GM21526 (cell line): ENCODE measurements around the gene ITGA3.

Experiments used
- ATAC-seq: cut with Tn5 transposase; IDR thresholded peaks from one replicate; pipeline ENCODE4 v1.9.1; 2021; ENCODE audit warnings: moderate library complexity; ENCODE audit not compliant: unreplicated experiment, low FRiP score

The ITGA3 gene

DNA sequence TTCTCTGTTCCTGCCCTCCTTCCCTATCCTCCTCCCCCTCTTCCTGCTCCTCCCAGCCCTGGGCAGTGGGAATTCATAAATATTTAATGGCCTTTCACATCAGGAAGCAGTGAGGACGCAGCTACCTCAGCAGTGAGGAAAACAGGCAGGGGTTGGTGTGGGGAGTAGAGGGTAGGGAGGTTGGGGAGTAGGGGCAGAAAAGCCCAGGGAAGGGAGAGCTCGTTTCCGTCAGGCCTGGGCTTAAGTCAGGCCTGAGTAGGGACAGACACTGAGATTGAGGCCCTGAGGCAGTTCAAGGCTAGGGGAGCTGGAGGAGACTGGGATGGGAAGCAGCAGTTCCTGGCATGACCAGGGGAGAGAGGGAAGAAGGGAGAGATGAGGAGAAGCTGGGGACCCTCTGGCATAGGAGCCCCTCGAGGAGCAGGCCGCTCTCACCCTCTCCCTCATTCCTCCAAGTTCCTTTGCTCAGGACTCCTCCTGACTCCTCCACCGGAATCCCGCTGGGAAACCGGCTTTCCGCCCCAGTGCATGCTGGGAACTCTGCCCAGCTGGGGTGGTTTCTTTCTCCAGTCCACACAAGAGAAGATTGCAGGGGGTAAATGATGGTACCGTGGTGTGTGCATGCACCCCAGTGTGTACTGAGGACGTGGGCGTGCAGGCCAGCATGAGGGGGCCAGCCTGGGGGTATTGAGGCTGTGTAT is 67.9 kb downstream of the ITGA3 start:
- ATAC-seq = no peak

DNA sequence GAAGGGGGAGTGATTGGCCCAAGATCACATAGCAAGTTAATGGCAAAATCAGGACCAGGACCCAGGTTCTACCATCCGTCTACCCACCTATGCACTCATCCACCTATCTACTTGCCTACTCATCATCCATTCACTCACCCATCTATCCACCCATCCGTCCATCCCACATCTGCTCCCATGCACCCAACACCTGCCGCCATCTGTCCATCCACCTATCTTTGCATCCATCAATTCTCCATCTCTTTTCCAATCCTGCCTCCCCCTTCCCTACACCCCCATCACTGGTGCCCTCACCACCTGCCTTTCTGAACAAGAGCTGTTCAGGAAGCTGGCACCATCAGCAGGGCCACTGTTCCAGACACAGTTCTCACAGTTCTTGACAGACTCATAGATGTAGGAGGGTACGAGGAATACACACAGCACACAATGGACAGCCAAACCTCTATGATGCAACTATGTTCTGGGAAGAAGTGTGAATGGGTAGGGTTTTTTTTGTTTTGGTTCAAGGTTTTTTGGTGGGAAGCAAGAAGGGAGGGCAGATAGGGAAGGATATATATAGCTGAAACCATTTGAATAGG is 69.6 kb downstream of the ITGA3 start:
- ATAC-seq = no peak

DNA sequence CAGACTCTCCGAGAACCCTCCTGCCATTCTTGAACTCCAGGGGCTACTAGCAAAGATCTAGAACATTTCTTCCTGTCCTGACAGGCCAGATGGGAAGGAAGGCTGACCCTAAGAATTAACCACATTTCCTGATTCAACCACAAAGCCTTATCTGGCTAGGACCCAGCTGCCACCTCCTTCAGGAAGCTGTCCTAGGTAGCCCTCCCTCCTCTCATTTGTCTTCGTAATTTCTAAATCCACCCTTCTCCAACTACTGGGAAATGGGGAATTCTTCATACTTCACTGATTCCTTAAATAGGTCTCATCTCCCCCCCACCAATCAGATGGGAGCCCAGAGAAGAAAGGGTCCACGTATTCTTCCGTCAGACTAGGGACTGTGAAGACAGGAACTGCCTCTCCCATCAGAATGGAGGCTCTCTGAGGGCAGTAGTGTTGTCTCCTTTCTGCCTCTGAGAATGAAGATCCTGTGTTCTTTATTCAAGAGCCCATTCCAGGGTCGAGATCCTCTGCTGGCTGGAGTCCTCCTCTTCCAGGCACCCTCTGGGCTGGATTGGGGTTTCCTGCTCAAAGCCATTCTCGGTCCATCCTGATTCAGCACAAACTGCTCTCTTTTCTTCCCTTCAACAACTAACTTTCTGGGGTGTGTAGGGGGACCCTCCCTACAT is 71.9 kb downstream of the ITGA3 start:
- ATAC-seq = no peak

DNA sequence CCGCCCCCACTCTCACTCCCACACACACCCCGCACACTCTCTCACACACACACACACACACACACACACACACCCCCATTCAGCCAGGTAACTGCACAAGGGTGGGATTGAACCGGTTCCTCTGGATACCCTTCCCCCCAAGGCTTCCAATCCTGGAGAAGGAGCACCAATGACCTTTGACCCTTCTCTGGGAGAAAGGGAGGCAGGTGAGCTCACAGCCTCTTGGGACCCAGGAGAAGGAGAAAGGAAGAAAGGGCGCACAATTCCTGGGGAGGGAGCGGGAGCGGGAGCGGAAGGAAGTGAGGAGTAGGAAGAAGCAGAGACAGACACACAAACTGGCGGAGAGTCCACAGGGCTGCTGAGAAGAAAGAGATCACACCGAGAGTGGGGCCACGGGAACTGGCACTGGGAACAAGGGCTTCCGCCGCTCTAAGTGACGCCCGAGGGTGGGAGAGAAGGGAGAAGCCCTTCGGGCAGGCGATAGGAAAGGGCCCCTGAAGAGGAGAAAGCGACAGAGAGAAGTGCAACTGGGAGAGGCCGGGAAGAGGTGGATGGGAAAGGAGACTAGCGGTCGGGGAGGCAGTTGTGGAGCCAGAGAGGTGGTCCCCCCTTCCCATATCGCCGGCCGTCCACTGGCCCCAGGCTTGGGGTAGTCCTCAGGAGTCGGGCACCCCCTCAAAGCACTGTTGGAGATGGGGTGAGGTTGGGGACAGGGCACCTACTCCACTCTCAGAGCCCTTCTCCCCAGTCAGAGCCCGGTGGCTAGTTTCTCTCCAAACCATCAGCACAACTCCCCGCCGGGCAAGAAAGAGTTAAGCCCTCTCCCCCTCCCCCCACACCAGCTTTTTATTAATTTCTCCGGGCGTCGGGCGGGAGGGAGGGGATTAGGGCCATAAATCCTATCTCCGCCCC is 72.8 kb downstream of the ITGA3 start:
- ATAC-seq = no peak

DNA sequence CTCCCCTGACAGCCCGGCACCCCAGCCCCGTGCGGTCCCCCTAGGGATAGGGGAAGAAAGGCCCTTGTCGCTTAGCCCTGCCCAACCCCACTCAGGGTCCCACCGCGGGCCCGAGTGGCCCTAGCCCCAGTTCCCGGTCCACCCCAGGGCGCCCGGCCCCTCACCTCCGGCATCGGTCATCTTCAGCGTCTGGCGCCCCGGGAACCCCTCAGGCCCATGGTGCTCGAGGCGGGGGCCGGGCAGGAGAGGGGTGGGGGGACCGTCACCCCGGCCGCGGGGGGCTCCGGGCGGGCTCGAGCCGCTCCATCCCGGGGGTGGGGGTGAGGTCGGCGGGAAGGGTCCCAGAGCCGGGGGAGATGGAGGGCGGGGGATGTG is 73.4 kb downstream of the ITGA3 start:
- ATAC-seq = no peak

DNA sequence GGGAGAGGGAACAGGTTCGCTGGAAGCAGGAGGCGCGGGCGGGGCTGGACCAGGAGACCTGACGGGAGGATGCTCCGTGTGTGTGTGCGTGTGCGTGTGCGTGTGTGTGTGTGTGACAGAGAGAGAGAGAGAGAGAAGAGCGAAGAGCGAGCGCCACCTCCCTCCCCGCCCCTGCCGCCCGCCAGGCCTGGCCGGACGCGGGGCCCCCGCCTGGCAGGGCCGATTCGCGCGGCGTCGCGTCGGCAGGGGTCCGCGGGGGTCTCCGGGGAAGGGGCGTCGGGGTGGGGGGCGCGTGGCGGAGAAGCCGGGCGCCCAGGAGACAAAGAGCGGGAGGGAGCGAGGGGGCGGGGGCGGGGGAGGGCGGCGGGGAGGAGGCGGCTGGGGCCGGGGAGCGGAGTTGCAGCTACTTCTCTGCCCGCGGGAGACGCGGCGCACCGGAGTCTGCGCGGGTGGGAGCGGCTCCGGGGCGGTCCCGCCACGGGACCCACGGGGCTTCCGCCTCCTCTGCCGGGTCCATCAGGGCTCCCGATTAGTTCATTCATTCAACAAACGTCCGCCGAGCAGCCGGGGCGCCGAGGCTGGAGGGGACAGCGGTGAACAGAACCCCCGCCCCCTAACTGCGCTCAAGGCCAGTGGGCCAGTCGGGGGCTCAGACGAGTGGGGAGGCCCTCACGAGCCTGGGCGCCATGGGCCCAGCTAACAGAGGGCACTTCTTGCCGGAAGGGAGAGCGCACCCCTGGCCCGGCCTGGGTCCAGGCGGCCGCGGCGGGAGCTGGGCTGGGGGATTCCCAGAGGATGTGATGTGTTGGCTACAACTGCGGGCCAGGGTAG is 74.0 kb downstream of the ITGA3 start, which contains the start of gene SAMD14:
TSS of gene SAMD14 (minus strand) at position 433 of the 831 bp plus-strand sequence. CDS start 5,201 bp downstream, outside the sequence.
- ATAC-seq = no peak

DNA sequence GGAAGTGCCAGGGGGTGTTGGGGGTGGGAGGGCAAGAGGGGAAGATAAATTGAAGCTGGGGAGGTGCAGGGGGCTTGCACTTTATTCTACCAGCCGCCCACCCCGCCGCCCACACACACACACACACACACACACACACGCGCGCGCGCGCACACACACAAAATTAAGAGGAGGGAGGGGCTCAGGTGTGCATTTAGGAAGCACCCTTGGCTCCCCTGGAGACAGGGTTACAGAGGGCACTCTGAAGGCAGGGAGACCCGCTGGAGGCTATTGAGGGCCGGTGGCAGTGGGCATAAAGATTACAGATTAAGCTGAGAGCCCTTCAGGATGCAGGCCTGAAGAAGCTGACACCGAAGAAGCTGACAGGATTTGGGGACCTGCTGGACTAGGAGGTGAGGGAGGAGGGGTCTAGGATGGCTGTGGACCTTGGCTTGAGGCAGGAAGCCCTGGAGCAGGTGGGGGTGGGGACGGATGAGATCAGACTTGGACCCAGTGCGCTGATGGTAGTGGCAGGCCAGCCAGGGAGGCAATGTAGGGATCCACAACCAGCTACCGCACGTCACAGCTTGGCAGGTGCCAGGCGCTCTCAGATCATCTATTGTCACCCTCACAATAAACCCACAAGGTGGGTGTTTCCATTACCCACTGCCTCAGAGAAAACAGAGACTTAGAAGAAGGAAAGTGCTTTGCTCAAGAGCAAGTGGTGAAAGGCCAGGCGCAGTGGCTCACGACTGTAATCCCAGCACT is 74.8 kb downstream of the ITGA3 start:
- ATAC-seq = no peak

DNA sequence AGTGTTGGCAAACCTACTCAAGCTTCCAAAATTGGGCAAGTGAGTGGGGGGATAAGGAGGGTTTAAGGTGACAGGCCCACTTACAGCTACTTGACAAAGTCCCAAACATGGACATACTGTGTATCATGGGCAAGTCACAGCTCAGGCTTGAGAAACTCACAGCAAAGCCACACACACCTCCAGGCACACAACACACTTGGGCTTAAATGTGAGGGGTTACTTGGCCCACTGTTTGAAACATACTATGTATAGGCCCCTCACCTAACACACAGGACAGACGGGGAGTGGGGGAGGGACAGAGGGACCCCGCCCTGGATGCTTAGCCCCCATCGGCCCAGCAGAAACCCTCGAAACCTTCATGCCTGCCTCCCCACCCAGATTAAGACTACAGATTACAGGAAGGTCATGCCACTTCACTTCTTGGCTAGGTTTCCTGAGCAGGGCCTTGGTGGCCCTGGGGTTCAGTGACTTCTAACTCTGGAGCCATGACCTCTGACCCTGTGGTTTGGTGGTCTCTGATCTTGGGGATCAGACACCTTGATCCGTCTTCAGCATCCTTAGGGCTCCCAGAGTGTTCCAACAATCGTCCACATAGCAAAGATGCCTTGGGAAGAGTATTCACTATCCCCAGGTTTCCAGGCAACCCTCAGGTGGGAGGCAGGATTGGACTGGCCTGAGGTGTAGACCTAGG is 76.3 kb downstream of the ITGA3 start:
- no peak for ATAC-seq

DNA sequence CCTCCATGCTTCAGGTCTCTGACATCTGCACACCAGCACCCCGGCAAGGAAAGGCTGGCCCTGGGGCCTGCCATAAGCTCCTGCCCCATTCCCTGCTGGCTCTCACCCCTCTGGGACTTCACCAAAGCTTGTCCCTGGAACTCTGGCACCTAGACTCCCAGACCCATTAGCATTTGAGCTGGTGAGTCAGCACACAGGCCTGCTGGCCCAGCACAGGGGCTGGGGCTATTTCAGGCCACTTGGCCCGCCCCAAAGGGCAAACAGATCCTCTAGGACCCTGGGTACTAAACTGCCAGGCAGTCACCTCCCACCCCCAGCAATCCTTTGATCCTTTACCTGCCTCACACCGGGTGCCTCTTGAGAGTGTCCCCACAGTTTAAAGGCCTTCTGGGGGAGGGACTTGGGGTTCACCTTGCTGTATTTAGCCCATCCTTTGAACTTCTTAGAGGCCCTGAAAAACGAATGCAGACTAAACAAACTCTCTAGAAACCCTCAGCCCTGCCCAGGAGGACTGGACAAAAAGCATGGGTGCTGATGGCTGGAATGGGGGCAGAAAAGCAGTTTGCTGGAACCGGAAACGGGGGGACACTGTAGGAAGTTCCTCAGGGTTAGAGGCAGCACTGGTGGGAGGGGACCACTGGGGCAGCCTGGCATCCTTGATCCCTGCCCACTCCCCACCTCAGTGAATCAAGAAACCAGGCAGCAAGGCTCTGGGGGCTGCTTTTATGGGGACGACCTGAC is 77.3 kb downstream of the ITGA3 start:
- ATAC-seq = no peak

DNA sequence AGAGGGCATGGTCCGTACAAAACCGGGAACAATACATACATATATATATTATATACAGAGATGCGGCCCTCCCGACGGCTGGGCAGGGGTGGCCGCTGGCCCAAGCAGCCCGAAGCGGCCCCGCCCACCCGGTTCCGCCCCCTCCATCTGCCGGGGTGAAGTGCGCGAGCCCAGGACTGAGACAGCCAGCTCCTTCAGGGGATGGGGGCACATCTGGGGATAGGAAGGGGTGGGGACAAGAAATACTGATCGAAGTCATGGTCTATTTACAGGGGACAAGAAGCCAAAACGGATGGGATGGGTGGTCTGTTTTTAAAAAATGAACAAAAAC is 77.8 kb downstream of the ITGA3 start:
- ATAC-seq = no peak

DNA sequence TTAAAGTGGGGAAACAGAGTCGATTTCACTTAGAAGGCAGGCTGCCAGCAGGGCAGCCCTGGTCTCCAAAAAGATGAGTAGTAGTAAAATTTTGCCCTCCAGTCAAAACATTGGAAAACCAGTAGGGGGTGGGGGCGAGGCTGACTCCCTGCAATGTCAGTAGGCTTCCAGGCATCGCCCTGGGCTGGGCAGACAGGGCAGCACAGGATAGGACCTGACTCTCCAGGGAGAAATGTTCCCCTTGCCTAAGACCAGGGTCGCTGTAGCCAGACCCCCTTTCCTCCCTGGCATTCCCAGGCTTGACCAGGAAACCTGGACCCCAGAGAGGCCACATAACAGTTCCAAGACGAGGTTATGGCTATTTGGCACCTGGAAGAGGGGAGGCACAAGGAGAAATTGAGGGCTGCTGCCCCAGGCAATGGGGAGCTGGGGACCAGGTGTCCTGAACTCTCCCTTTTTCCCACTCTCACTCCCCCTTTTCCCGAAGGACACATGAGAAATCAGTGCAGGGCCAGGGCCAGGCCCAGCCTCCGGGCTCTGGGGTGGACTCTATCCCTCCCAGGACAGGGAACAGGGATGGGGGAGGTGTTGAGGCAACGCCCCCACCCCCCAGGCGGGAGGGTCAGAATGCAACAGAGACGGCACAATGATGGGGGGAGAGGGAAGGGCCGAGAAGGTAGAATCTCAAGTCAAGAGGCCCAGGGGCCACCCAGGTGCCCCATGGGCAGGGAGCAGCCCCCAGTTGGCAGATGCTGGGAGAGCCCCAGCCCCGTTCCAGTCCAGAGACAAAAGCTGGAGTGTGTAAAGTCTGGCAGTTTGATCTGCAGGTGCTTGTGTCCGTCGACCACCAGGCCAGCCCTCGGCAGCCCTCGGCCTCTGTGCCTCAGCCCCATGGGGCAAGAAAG is 78.5 kb downstream of the ITGA3 start:
- no peak for ATAC-seq

DNA sequence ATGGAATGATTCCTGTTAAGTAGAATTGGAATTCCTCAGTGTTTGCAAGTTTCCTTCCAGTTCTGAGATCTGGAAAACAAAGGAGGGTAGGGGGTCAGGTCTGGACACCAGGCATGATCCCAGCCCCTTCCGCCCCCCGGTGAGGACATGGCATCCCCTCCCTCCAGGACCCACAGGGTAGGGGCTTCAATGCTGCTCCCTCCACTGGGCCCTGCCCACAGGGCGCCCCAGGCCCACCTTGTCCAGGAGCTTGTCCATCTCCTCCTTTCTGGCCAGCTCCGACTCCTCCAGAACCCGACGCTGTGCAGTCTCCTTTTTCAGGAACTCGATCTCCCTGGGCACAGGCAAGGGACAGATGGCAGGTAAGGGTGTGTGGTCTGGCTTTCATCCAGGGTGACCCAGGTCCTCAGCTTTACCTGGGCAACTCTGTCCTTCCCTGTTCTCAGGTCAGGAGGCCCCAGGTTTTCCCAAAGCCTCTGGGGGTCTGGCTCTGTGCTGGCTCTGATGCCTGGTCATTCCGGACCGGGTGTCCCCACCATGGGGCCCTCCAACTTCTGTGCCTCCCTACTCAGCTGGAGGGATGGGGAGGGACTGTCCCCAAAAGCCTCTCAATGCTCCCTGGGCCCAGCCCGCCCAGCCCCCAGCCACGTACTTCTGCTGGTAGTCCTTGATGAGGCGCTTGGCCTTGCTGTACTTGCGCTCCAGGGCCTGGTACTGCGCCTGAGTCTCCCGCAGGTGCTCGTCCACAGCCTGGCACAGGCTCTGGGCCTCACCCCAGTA is 79.6 kb downstream of the ITGA3 start:
- ATAC-seq = no peak

DNA sequence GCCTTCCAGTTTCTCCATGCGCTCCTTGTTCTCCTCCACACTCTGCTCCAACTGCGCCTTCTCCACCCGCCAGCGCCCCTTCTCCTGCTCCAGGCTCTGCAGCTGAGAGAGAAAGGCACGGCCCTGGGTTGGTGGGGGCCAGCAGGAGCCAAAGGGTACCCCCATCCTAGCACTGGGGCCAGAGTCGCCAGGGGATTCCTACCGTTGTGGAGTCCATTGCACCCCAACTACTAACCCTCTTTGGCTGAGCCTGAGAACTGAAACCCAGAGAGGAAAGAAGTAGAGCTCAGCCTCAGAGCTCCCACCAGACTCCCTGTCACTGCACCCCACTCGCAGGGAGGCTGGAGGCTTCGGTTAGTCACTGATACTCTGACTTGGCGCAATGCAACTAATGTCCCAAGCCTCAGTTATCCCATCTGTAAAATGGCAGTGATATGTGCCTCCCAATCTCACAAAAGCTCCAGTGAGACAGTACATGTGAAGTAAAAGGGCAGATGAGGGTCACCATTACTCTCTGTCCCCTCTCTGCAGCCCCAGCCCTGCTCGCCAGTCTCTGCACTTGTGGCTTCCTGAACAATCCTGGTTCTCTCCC is 80.3 kb downstream of the ITGA3 start:
- no peak for ATAC-seq

DNA sequence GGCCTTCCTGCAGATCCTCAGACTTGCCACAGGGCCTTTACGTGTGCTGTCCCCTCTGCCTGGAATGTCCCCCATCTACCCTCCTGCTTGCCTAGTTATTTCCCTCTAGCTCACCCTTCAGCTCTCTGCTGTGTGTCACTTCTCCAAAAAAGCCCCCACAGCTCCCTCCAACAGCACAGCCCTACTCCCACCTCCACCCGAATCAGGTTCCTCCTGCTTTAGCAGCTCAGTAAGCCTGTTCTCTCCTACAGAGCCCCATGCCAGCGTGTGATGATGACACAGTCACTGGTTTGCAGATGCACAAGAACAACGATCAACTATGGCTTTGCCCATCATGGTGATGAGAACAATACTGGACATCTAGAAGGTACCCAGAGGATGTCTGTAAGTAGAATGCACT is 81.1 kb downstream of the ITGA3 start:
- ATAC-seq = no peak

DNA sequence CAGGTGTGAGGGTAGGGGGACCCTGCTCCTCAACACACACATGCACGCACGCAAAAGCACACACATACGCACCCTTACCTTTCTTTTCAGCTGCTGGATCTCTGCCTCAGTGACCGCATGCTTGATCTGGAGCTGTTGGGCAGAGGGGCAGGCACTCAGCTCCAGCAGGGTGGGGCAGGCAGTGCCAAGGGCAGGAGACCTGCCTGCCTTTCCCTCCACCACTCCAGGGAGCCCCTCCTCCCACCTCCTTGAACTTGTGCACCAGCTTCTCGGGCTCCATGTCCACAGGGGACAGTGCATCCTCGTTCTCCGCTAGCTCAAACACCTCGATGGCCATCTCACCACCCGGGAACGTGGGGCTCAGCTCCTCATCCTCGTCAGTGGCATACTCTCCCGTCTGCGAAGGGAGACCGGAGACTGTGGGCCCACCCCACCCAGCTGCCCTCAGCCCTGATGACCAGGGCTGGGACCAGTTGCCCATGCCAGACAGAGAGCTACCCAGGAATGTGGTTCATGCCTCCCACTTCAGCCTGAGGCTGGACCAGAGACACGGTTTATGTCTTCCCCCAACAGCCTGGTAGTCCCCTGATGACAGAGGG is 83.4 kb downstream of the ITGA3 start:
- no peak for ATAC-seq
